K562 (cell line): ENCODE measurements around the gene HOXB8. TPM values are rescaled to one million over a fixed set of nuclear protein-coding genes. Genes with fewer than 3 reads are reported as not detected.

ENCODE experiments used
- CREB3 ChIP-seq: fragments of 450-650 bp; conservative IDR thresholded peaks from 2 replicates; pipeline ENCODE4 v1.6.1; 2016; ENCODE audit warnings: missing genetic modification characterization, low read depth, mild to moderate bottlenecking, missing compliant biosample characterization, moderate library complexity
- FOSL1 ChIP-seq: fragments of 200-800 bp; sonication (Bioruptor generic); conservative IDR thresholded peaks from 2 replicates; pipeline ENCODE4 v1.6.1; 2016; ENCODE audit warnings: missing genetic modification characterization, missing compliant biosample characterization
- FOXA3 ChIP-seq, 2 experiments: fragments of 450-650 bp in 1 of 2; sonication (generic) in 1 of 2; formaldehyde crosslinking; IDR thresholded peaks in 1 of 2; conservative IDR thresholded peaks in 1 of 2; 2 replicates each; pipeline versions ENCODE4 v1.4.0 to v1.8.0; 2020 to 2022; ENCODE audit warnings: mild to moderate bottlenecking in 2 of 2, missing genetic modification reagents in 1 of 2
- GTF3C2 ChIP-seq: IDR thresholded peaks from 3 replicates; pipeline ENCODE4 v1.6.1; 2011; ENCODE audit warnings: borderline replicate concordance, mild to moderate bottlenecking, moderate library complexity; ENCODE audit not compliant: insufficient read length; ENCODE audit errors: extremely low read depth
- HDAC8 ChIP-seq: fragments of 450-650 bp; IDR thresholded peaks from 2 replicates; pipeline ENCODE4 v1.6.1; 2016; ENCODE audit warnings: mild to moderate bottlenecking, missing genetic modification characterization, moderate library complexity, missing compliant biosample characterization
- HDGF ChIP-seq: fragments of 450-650 bp; IDR thresholded peaks from 2 replicates; pipeline ENCODE4 v1.6.1; 2016
- HLTF ChIP-seq: fragments of 450-650 bp; IDR thresholded peaks from 2 replicates; pipeline ENCODE4 v1.6.1; 2016
- KDM4B ChIP-seq, 2 experiments: fragments of 450-650 bp in 1 of 2; sonication (generic) in 1 of 2; IDR thresholded peaks; 2 replicates each; pipeline ENCODE4 v1.6.1; 2016 to 2017; ENCODE audit warnings: borderline replicate concordance in 2 of 2, antibody characterized with exemption in 1 of 2, low read depth in 1 of 2, mild to moderate bottlenecking in 1 of 2
- NCOA6 ChIP-seq: fragments of 450-650 bp; IDR thresholded peaks from 2 replicates; pipeline ENCODE4 v1.6.1; 2017; ENCODE audit warnings: mild to moderate bottlenecking
- PHB ChIP-seq: fragments of 250-450 bp; sonication (Bioruptor Pico); IDR thresholded peaks from 2 replicates; pipeline ENCODE4 v1.5.0; 2021
- POLR2B ChIP-seq: fragments of 450-650 bp; IDR thresholded peaks from 2 replicates; pipeline ENCODE4 v1.6.1; 2018; ENCODE audit warnings: low read depth; ENCODE audit not compliant: partially characterized antibody
- PPARD ChIP-seq: fragments of 250-450 bp; sonication (Bioruptor Pico); IDR thresholded peaks from 2 replicates; pipeline ENCODE4 v1.8.0; 2022; ENCODE audit warnings: inconsistent platforms, mild to moderate bottlenecking, moderate library complexity
- PTBP1 ChIP-seq: fragments of 200-400 bp; formaldehyde crosslinking; IDR thresholded peaks from 2 replicates; pipeline ENCODE4 v1.6.1; 2017; ENCODE audit warnings: low read depth, low read length
- RCOR1 ChIP-seq, 2 experiments: IDR thresholded peaks; 2 replicates each; pipeline ENCODE4 v1.6.1; 2012; ENCODE audit warnings: low read depth in 2 of 2, low read length in 2 of 2, borderline replicate concordance in 1 of 2, improper control_type of control experiment in 1 of 2
- SREBF1 ChIP-seq: fragments of 150-350 bp; IDR thresholded peaks from 2 replicates; pipeline ENCODE4 v1.6.1; 2014; ENCODE audit warnings: antibody characterized with exemption, low read depth, low read length, borderline replicate concordance
- SUPT5H ChIP-seq: fragments of 450-650 bp; IDR thresholded peaks from 2 replicates; pipeline ENCODE4 v1.6.1; 2016
- WHSC1 ChIP-seq: IDR thresholded peaks from one replicate; pipeline ENCODE4 v1.6.1; 2012; ENCODE audit warnings: low read length, control low read depth, inconsistent platforms
- ZFP1 ChIP-seq: fragments of 450-650 bp; formaldehyde crosslinking; IDR thresholded peaks from 2 replicates; pipeline ENCODE4 v1.4.0; 2020; ENCODE audit warnings: mild to moderate bottlenecking, mixed read lengths
- ZNF184 ChIP-seq: sonication (generic); formaldehyde crosslinking; IDR thresholded peaks from 2 replicates; pipeline ENCODE4 v1.5.0; 2020; ENCODE audit warnings: missing genetic modification reagents
- polyA plus RNA-seq, 8 experiments: library from polyadenylated mRNA; depleted of rRNA in 4 of 8; stranded (reverse) in 5 of 8; unstranded in 3 of 8; fragments of >200 nt; fragmentation: Nextera tagmentation in 2 of 8; fragmentation: Illumina TruSeq in 1 of 8; extraction: Ambion mirVana in 2 of 8; extraction: Trizol in 1 of 8; gene quantifications; 2 replicates each; pipeline versions ENCODE4 v1.2.1 to v1.2.3, GENCODE V29; 2011 to 2014; ENCODE audit warnings: inconsistent platforms in 1 of 8, missing spikeins in 1 of 8
- total RNA-seq, 7 experiments: library from RNA; depleted of rRNA in 6 of 7; stranded (reverse); fragments of >200 nt in 6 of 7; fragmentation: Illumina TruSeq in 2 of 7; extraction: Trizol in 2 of 7; gene quantifications; 2 replicates each; pipeline versions ENCODE4 v1.2.1 to v1.2.3, GENCODE V29; 2011 to 2021; ENCODE audit warnings: low replicate concordance in 1 of 7
- TF ChIP-seq, protein P1 (sequence below): fragments of 250-450 bp; sonication (Bioruptor Pico); IDR thresholded peaks from 2 replicates; pipeline ENCODE4 v1.5.0; 2021; ENCODE audit warnings: mild to moderate bottlenecking, moderate library complexity

HOXB8 gene
- total and polyA plus RNA-seq, 9 of the 15 experiments (the other 6 are each of a cell fraction or from before 2014, with no cell fraction given), result 0.52 to 23.8 (median 3.6) TPM

- no peak for TF ChIP-seq FOSL1 (tag)
- TF ChIP-seq FOXA3 (CRISPR knock-in tag; conservative IDR thresholded peaks at IDR 0.05 in 1 of 2, IDR thresholded peaks at IDR 0.05 in 1 of 2), result no peak
- no peak for TF ChIP-seq ZNF184 (CRISPR knock-in tag)
- TF ChIP-seq, protein P1, sequence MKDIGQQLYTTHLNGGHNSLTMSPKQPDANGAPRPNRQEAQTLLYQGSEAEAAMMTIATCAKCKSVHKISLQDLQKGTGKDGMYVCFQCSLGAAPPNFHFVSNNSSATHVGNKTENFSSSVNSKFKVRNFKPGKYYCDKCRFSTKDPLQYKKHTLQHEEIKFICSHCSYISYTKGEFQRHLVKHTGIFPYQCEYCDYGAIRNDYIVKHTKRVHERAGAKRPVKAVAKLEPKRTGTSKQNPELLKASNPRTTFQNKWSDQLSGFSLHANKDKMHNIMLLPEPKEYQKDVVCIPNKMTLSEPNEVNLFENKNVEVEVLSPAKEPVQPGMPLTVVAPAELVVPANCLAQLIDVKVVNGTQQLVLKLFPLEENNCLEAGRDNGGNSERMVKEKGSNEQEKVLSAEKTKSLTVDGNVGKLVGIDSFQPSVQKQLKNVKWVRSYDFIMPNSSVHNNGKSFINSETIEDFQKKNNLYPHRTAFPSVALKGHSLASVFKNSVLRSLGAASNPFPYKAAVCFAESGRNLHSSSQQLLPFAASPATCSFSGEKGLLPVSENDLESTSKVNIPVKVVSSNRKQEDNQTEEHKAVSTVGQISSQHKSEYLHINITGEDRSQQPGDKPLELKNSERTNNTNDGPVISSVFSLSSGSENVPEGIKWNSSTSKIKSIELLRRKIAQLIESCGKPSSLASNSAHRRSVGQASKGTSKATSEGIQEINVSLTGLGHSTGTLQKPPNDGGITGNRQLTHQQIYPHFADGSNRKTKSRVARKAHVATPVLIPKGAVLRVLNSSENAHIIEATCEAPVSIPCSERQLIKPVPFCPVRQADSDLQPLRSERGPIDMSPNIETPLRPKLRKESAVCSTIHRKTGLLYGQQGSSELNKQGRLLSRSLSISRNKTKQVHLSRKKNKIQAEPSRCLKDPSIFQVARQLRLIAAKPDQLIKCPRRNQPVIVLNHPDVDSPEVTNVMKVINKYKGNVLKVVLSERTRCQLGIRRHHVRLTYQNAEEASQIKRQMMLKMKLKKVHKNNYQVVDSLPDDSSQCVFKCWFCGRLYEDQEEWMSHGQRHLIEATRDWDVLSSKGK (CRISPR knock-in tag), result no peak
- no peak for TF ChIP-seq POLR2B
- TF ChIP-seq HDAC8 (tag), result no peak
- no peak for TF ChIP-seq HLTF
- no peak for TF ChIP-seq HDGF
- peak in 1 of 2 experiments; percentile 27; a peak in 1 of 4 replicates for TF ChIP-seq RCOR1 (IDR thresholded peaks at IDR 0.05; ENCODE audit: borderline replicate concordance in 1 of 2, low read depth in 2 of 2, low read length in 2 of 2)
- no peak for TF ChIP-seq PPARD
- TF ChIP-seq NCOA6, result no peak
- no peak for TF ChIP-seq ZFP1 (CRISPR knock-in tag)
- TF ChIP-seq GTF3C2, result no peak
- TF ChIP-seq SUPT5H, result 0 out of 2 replicates have a peak, but pooled peaks have one; percentile 49
- TF ChIP-seq CREB3 (tag), result no peak
- no peak for TF ChIP-seq KDM4B (IDR thresholded peaks at IDR 0.05; ENCODE audit: borderline replicate concordance in 2 of 2, low read depth in 1 of 2)
- TF ChIP-seq WHSC1, result no peak
- no peak for TF ChIP-seq SREBF1
- no peak for TF ChIP-seq PHB (CRISPR knock-in tag)
- TF ChIP-seq PTBP1, result no peak
These were observed 3.3 kb upstream of the HOXB8 start (continued) for GRCh38 chr17:48618256-48618896.
